Activated CD8-positive, alpha-beta T cell treated with anti-CD3 and anti-CD28 coated beads for 36 hours (primary cell): ENCODE measurements around the gene PAPSS2. TPM values are rescaled to one million over a fixed set of nuclear protein-coding genes. Genes with fewer than 3 reads are reported as not detected.

Experiments
- ATAC-seq: fragments of 200-7000 bp; cut with Tn5 transposase; one replicate; pipeline ENCODE4 v1.10.0; 2021; ENCODE audit warnings: mild to moderate bottlenecking, moderate library complexity
- CTCF ChIA-PET: fragments of 350-600 bp; sonication (Branson Sonifier 250); formaldehyde crosslinking; loops from one replicate; lab custom pipeline; 2021; ENCODE audit warnings: antibody characterized with exemption; lab: Charles Lee
- POLR2A ChIA-PET: fragments of 350-600 bp; sonication (Branson Sonifier 250); formaldehyde crosslinking; loops from one replicate; lab custom pipeline; 2021; ENCODE audit warnings: antibody characterized with exemption; lab: Charles Lee
- DNase-seq: peaks from one replicate; pipeline ENCODE4 v3.0.0-alpha.2; 2020
- H3K27ac Mint-ChIP-seq: one replicate; pipeline ENCODE4 v1.8.0; 2021; ENCODE audit warnings: mild to moderate bottlenecking, mixed read lengths
- H3K27me3 Mint-ChIP-seq: one replicate; pipeline ENCODE4 v1.8.0; 2021; ENCODE audit warnings: mixed read lengths
- H3K36me3 Mint-ChIP-seq: one replicate; pipeline ENCODE4 v1.8.0; 2021; ENCODE audit warnings: low read depth, mixed read lengths
- H3K4me1 Mint-ChIP-seq: one replicate; pipeline ENCODE4 v1.8.0; 2021; ENCODE audit warnings: low read depth, mixed read lengths
- H3K4me3 Mint-ChIP-seq: one replicate; pipeline ENCODE4 v1.8.0; 2021; ENCODE audit warnings: mild to moderate bottlenecking, moderate library complexity, mixed read lengths
- H3K9me3 Mint-ChIP-seq: one replicate; pipeline ENCODE4 v1.8.0; 2021; ENCODE audit warnings: mixed read lengths
- CTCF ChIP-seq: fragments of 200-600 bp; IDR thresholded peaks from one replicate; pipeline ENCODE4 v1.8.0; 2022; ENCODE audit warnings: antibody characterized with exemption, mild to moderate bottlenecking
- intact Hi-C: fragments of 100-400 bp; cut with micrococcal nuclease; formaldehyde crosslinking; loops from one replicate; pipeline ENCODE4 v1.10.0; 2022
- total RNA-seq, 2 experiments: library from RNA; stranded (reverse); gene quantifications; one replicate each; pipeline ENCODE4 v1.2.3, GENCODE V29; 2021

PAPSS2 gene
- total RNA-seq, 2 experiments from 2014 or later, result 0.14 to 0.20 TPM

GRCh38 chr10:87660484-87661133 lies 931 bp downstream of the PAPSS2 start:
- TF ChIP-seq CTCF, result no peak
- Mint-ChIP-seq H3K36me3 (no peaks in the 10 kb centered on the region), H3K4me3 (peak overlapping the region; percentile 64), H3K4me1 (peaks cover 6% of the 10 kb centered on the region), H3K9me3 (no peaks in the 10 kb centered on the region), H3K27ac (no peak overlapping the region), H3K27me3 (peaks cover 44% of the 10 kb centered on the region)
- CTCF ChIA-PET, result interaction anchor here (0.7 to 1.1 kb wide), 4 partner anchors 9 to 74 kb away, joined by 3 read pairs; no protein-coding TSS in a partner anchor
- intact Hi-C loops, result no loop called here
- ATAC-seq (no peak), DNase-seq (no peak)
- POLR2A ChIA-PET, result no interaction called here

GRCh38 chr10:87661861-87662785 lies 2.4 kb downstream of the PAPSS2 start:
- DNase-seq (no peak), ATAC-seq (no peak)
- POLR2A ChIA-PET, result interaction anchor here (1.0 kb wide), 1 partner anchor 11 kb away, joined by 3 read pairs; no protein-coding TSS in a partner anchor
- intact Hi-C loops, result no loop called here
- TF ChIP-seq CTCF, result no peak
- CTCF ChIA-PET, result no interaction called here
- no peak overlapping the region for H3K4me3 Mint-ChIP-seq
- peaks cover 6% of the 10 kb centered on the region for H3K4me1 Mint-ChIP-seq
- H3K27me3 Mint-ChIP-seq, result peaks cover 37% of the 10 kb centered on the region
- H3K9me3 Mint-ChIP-seq, result no peaks in the 10 kb centered on the region
- no peak overlapping the region for H3K27ac Mint-ChIP-seq
- no peaks in the 10 kb centered on the region for H3K36me3 Mint-ChIP-seq

GRCh38 chr10:87664276-87664701 lies 4.6 kb downstream of the PAPSS2 start:
- DNase-seq, result no peak
- CTCF ChIA-PET, result no interaction called here
- no peak overlapping the region for H3K27ac Mint-ChIP-seq
- no peaks in the 10 kb centered on the region for H3K36me3 Mint-ChIP-seq
- intact Hi-C loops, result no loop called here
- H3K27me3 Mint-ChIP-seq, result peaks cover 31% of the 10 kb centered on the region
- TF ChIP-seq CTCF, result no peak
- H3K9me3 Mint-ChIP-seq, result no peaks in the 10 kb centered on the region
- H3K4me3 Mint-ChIP-seq, result no peak overlapping the region
- ATAC-seq, result no peak
- POLR2A ChIA-PET, result no interaction called here
- peaks cover 5% of the 10 kb centered on the region for H3K4me1 Mint-ChIP-seq

- ATAC-seq, result no peak
- Mint-ChIP-seq H3K27ac (no peak overlapping the region), H3K27me3 (peaks cover 11% of the 10 kb centered on the region), H3K4me1 (peaks cover 4% of the 10 kb centered on the region), H3K4me3 (no peak overlapping the region), H3K9me3 (no peaks in the 10 kb centered on the region), H3K36me3 (no peaks in the 10 kb centered on the region)
- ChIA-PET POLR2A (no interaction called here), CTCF (interaction anchor here (1.7 kb wide), 1 partner anchor 9 kb away, joined by 5 read pairs; no protein-coding TSS in a partner anchor)
- intact Hi-C loops, result no loop called here
- no peak for TF ChIP-seq CTCF
- DNase-seq, result no peak
Measured at GRCh38 chr10:87667493-87667892, 7.8 kb downstream of the PAPSS2 start.
